SU-DHL-6 (cell line): Measurements from ENCODE around the gene CCKAR.

Source experiments
- H2AFZ ChIP-seq: fragments of 200-600 bp; sonication (generic); 2 replicates; pipeline ENCODE4 v1.6.1; 2014; ENCODE audit warnings: low read depth, mild to moderate bottlenecking, moderate library complexity, mixed read lengths, antibody characterized with exemption, low read length; ENCODE audit not compliant: severe bottlenecking
- H3F3A ChIP-seq: fragments of 200-600 bp; shearing (Covaris generic); 2 replicates; pipeline ENCODE4 v1.6.0; 2016; ENCODE audit warnings: antibody characterized with exemption, mild to moderate bottlenecking; ENCODE audit not compliant: insufficient read depth
- H3K27ac ChIP-seq: fragments of 200-600 bp; sonication (generic); 2 replicates; pipeline ENCODE4 v1.5.1; 2016; ENCODE audit warnings: low read depth, mild to moderate bottlenecking, low read length, moderate library complexity, mixed read lengths
- H3K27me3 ChIP-seq: fragments of 200-600 bp; sonication (generic), shearing (Covaris generic); 2 replicates; pipeline ENCODE4 v1.6.0; 2014; ENCODE audit warnings: mild to moderate bottlenecking, low read length
- H3K36me3 ChIP-seq: fragments of 200-600 bp; sonication (generic); 2 replicates; pipeline ENCODE4 v1.6.1; 2014; ENCODE audit warnings: mild to moderate bottlenecking, low read length, mixed read lengths
- H3K4me2 ChIP-seq: fragments of 300-600, 200-600 bp; shearing (Covaris generic), sonication (generic); 2 replicates; pipeline ENCODE4 v1.6.0; 2014; ENCODE audit warnings: low read length, low read depth, mild to moderate bottlenecking; ENCODE audit not compliant: poor library complexity, severe bottlenecking
- H3K4me3 ChIP-seq: fragments of 200-600 bp; sonication (generic); 2 replicates; pipeline ENCODE4 v1.5.1; 2014; ENCODE audit warnings: antibody characterized with exemption, low read length, mild to moderate bottlenecking, mixed read lengths; ENCODE audit not compliant: insufficient read depth, poor library complexity, severe bottlenecking
- H3K79me2 ChIP-seq: fragments of 200-600 bp; sonication (generic); 2 replicates; pipeline ENCODE4 v1.6.1; 2014; ENCODE audit warnings: mild to moderate bottlenecking, low read length, moderate library complexity; ENCODE audit not compliant: insufficient read depth
- H3K9ac ChIP-seq: fragments of 200-600 bp; sonication (generic); 2 replicates; pipeline ENCODE4 v1.7.0; 2014; ENCODE audit warnings: mild to moderate bottlenecking, low read length
- H3K9me2 ChIP-seq: fragments of 200-600 bp; sonication (generic); replicated peaks from 2 replicates; pipeline ENCODE4 v1.6.1; 2014; ENCODE audit warnings: low read length; ENCODE audit not compliant: insufficient read depth
- H3K9me3 ChIP-seq: fragments of 200-600 bp; sonication (generic); 2 replicates; pipeline ENCODE4 v1.6.1; 2014; ENCODE audit warnings: low read length, mixed read lengths; ENCODE audit not compliant: insufficient read depth
- H4K20me1 ChIP-seq: fragments of 200-600 bp; sonication (generic); 2 replicates; pipeline ENCODE4 v1.6.1; 2014; ENCODE audit warnings: low read depth, mild to moderate bottlenecking, antibody characterized with exemption, low read length, moderate library complexity, mixed read lengths
- EZH2phosphoT487 ChIP-seq: fragments of 200-600 bp; sonication (generic), shearing (Covaris generic); conservative IDR thresholded peaks from 2 replicates; pipeline ENCODE4 v1.6.1; 2018; ENCODE audit warnings: mild to moderate bottlenecking, antibody characterized with exemption, low read length, moderate library complexity, mixed read lengths
- TF ChIP-seq, protein P1 (sequence below): fragments of 200-600 bp; sonication (generic); IDR thresholded peaks from one replicate; pipeline ENCODE4 v1.5.1; 2017; ENCODE audit warnings: antibody characterized with exemption, mild to moderate bottlenecking, low read length, moderate library complexity; ENCODE audit not compliant: insufficient read depth, poor library complexity, severe bottlenecking

Gene CCKAR

GRCh38 chr4:26433556-26433955, 56.7 kb downstream of the CCKAR start:
- TF ChIP-seq EZH2phosphoT487, result no peak
- TF ChIP-seq, protein P1, sequence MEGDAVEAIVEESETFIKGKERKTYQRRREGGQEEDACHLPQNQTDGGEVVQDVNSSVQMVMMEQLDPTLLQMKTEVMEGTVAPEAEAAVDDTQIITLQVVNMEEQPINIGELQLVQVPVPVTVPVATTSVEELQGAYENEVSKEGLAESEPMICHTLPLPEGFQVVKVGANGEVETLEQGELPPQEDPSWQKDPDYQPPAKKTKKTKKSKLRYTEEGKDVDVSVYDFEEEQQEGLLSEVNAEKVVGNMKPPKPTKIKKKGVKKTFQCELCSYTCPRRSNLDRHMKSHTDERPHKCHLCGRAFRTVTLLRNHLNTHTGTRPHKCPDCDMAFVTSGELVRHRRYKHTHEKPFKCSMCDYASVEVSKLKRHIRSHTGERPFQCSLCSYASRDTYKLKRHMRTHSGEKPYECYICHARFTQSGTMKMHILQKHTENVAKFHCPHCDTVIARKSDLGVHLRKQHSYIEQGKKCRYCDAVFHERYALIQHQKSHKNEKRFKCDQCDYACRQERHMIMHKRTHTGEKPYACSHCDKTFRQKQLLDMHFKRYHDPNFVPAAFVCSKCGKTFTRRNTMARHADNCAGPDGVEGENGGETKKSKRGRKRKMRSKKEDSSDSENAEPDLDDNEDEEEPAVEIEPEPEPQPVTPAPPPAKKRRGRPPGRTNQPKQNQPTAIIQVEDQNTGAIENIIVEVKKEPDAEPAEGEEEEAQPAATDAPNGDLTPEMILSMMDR, result no peak
- no peaks in the 10 kb centered on the region for H3K27me3 ChIP-seq
- no peaks in the 10 kb centered on the region for H4K20me1 ChIP-seq
- H3K9me3 ChIP-seq, result no peaks in the 10 kb centered on the region
- no peak overlapping the region for H3K4me3 ChIP-seq
- no peak overlapping the region for H3K4me2 ChIP-seq
- H3K36me3 ChIP-seq, result no peaks in the 10 kb centered on the region; the same call in 1 of the 2 replicates
- H3F3A ChIP-seq, result no peaks in the 10 kb centered on the region
- H3K79me2 ChIP-seq, result no peaks in the 10 kb centered on the region
- no peak overlapping the region for H3K27ac ChIP-seq
- no peak overlapping the region for H3K9ac ChIP-seq
- no peaks in the 10 kb centered on the region for H3K9me2 ChIP-seq
- H2AFZ ChIP-seq, result no peak overlapping the region

GRCh38 chr4:26432419-26432818, 57.9 kb downstream of the CCKAR start:
- no peak overlapping the region for H2AFZ ChIP-seq
- H3K27me3 ChIP-seq, result no peaks in the 10 kb centered on the region
- no peaks in the 10 kb centered on the region for H3K79me2 ChIP-seq
- H3K9me2 ChIP-seq, result no peaks in the 10 kb centered on the region
- TF ChIP-seq EZH2phosphoT487, result no peak
- TF ChIP-seq, protein P1, result no peak
- no peak overlapping the region for H3K4me2 ChIP-seq
- H3F3A ChIP-seq, result no peaks in the 10 kb centered on the region
- H3K36me3 ChIP-seq, result no peaks in the 10 kb centered on the region; the same call in 1 of the 2 replicates
- no peaks in the 10 kb centered on the region for H3K9me3 ChIP-seq
- no peak overlapping the region for H3K27ac ChIP-seq
- H3K9ac ChIP-seq, result no peak overlapping the region
- no peak overlapping the region for H3K4me3 ChIP-seq
- no peaks in the 10 kb centered on the region for H4K20me1 ChIP-seq

- H3K9ac ChIP-seq, result no peak overlapping the region
- no peaks in the 10 kb centered on the region for H4K20me1 ChIP-seq
- no peaks in the 10 kb centered on the region for H3K27me3 ChIP-seq
- H3K9me3 ChIP-seq, result no peaks in the 10 kb centered on the region
- TF ChIP-seq EZH2phosphoT487, result no peak
- TF ChIP-seq, protein P1, result no peak
- no peaks in the 10 kb centered on the region for H3K9me2 ChIP-seq
- H2AFZ ChIP-seq, result no peak overlapping the region
- H3K36me3 ChIP-seq, result no peaks in the 10 kb centered on the region; the same call in 1 of the 2 replicates
- no peak overlapping the region for H3K4me3 ChIP-seq
- H3K79me2 ChIP-seq, result no peaks in the 10 kb centered on the region
- no peak overlapping the region for H3K27ac ChIP-seq
- H3F3A ChIP-seq, result no peaks in the 10 kb centered on the region
- no peak overlapping the region for H3K4me2 ChIP-seq
These were observed 58.7 kb downstream of the CCKAR start for GRCh38 chr4:26431461-26432180.
